Lung (tissue), 12 donors: ENCODE results near the gene STK33. TPM values are rescaled to one million over a fixed set of nuclear protein-coding genes. Genes with fewer than 3 reads are reported as not detected.

Source experiments
- ATAC-seq: fragments of 200-7000 bp; cut with Tn5 transposase; one replicate; pipeline ENCODE4 v1.9.1; 2020; ENCODE audit warnings: moderate number of reproducible peaks; ENCODE audit not compliant: insufficient read depth, low FRiP score
- DNase-seq, 3 donors: peaks; one replicate each; pipeline ENCODE4 v3.0.0-alpha.2; 2013 to 2017
- H3K27ac ChIP-seq, 2 donors: one replicate each; pipeline ENCODE4 v1.5.1; 2013; ENCODE audit warnings: mild to moderate bottlenecking in 2 of 2, moderate library complexity in 2 of 2, control low read depth in 1 of 2, inconsistent platforms in 1 of 2, low read depth in 1 of 2, low read length in 1 of 2
- H3K27me3 ChIP-seq, 3 donors: one replicate each; pipeline ENCODE4 v1.5.1; 2013; ENCODE audit warnings: low read length in 2 of 3; ENCODE audit not compliant: control insufficient read depth in 3 of 3, insufficient read depth in 3 of 3
- H3K36me3 ChIP-seq, 4 donors: one replicate each; pipeline ENCODE4 v1.5.1; 2013; ENCODE audit warnings: low read length in 4 of 4, mild to moderate bottlenecking in 1 of 4, moderate library complexity in 1 of 4; ENCODE audit not compliant: control insufficient read depth in 4 of 4, insufficient read depth in 4 of 4
- H3K4me1 ChIP-seq, 5 donors: one replicate each; pipeline ENCODE4 v1.5.1; 2013; ENCODE audit warnings: low read length in 5 of 5, mild to moderate bottlenecking in 2 of 5, moderate library complexity in 1 of 5; ENCODE audit not compliant: control insufficient read depth in 5 of 5, insufficient read depth in 5 of 5
- H3K4me3 ChIP-seq: one replicate; pipeline ENCODE4 v1.5.1; 2013; ENCODE audit warnings: mild to moderate bottlenecking, control low read depth, moderate library complexity
- H3K9ac ChIP-seq, 2 donors: one replicate each; pipeline ENCODE4 v1.5.1; 2013; ENCODE audit warnings: low read length in 2 of 2, control low read depth in 1 of 2; ENCODE audit not compliant: insufficient read depth in 1 of 2
- H3K9me3 ChIP-seq, 4 donors: one replicate each; pipeline ENCODE4 v1.5.1; 2013; ENCODE audit warnings: low read length in 3 of 4, mild to moderate bottlenecking in 1 of 4, moderate library complexity in 1 of 4; ENCODE audit not compliant: control insufficient read depth in 4 of 4, insufficient read depth in 3 of 4
- WGBS, 2 donors: extraction: QIAGEN DNeasy Blood & Tissue Kit; methylation state at CpG; one replicate each; pipeline ENCODE4 v1.1.7; 2013; 5-methylcytosine and 5-hydroxymethylcytosine counted together
- polyA plus RNA-seq, 2 donors: library from polyadenylated mRNA; stranded (reverse); fragments of 200-250 nt; gene quantifications; one replicate each; pipeline ENCODE4 v1.2.1, GENCODE V29; 2013
- total RNA-seq, 2 donors: library from RNA; depleted of rRNA in 1 of 2; stranded (reverse); fragments of >200 nt in 1 of 2; gene quantifications; one replicate each; pipeline ENCODE4 v1.2.1, GENCODE V29; 2014 to 2021
- TF ChIP-seq, protein P1 (sequence below): IDR thresholded peaks from 2 replicates; pipeline ENCODE4 v1.5.1; 2012; ENCODE audit warnings: mild to moderate bottlenecking; ENCODE audit errors: control extremely low read depth, extremely low read depth
- donor health status: control.
- donor health status: control.
- donor health status: Bipolar disorder and iron deficiency.
- donor health status: healthy.
- donor health status: DM: yes; HTN: yes; CAD: no.

Gene STK33
- total and polyA plus RNA-seq, 4 donors = 9.5 to 36.5 (median 20.4) TPM

- no peak for DNase-seq
- TF ChIP-seq, protein P1, sequence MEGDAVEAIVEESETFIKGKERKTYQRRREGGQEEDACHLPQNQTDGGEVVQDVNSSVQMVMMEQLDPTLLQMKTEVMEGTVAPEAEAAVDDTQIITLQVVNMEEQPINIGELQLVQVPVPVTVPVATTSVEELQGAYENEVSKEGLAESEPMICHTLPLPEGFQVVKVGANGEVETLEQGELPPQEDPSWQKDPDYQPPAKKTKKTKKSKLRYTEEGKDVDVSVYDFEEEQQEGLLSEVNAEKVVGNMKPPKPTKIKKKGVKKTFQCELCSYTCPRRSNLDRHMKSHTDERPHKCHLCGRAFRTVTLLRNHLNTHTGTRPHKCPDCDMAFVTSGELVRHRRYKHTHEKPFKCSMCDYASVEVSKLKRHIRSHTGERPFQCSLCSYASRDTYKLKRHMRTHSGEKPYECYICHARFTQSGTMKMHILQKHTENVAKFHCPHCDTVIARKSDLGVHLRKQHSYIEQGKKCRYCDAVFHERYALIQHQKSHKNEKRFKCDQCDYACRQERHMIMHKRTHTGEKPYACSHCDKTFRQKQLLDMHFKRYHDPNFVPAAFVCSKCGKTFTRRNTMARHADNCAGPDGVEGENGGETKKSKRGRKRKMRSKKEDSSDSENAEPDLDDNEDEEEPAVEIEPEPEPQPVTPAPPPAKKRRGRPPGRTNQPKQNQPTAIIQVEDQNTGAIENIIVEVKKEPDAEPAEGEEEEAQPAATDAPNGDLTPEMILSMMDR = no peak
- 76 to 85% methylated on average over 8 of the region's 8 CpGs for WGBS, 2 donors
These were observed 242.8 kb downstream of the STK33 start for GRCh38 chr11:8351223-8351622.

GRCh38 chr11:8347978-8348377, 246.1 kb downstream of the STK33 start:
- TF ChIP-seq, protein P1 = no peak
- Histone ChIP-seq H3K9ac (no peak overlapping the region), H3K4me3 (no peak overlapping the region), H3K27ac (no peak overlapping the region), H3K9me3 (no peaks in the 10 kb centered on the region), H3K27me3 (no peaks in the 10 kb centered on the region), H3K36me3 (no peaks in the 10 kb centered on the region), H3K4me1 (no peaks in the 10 kb centered on the region)
- WGBS, 2 donors = 94 to 97% methylated on average over 2 of the region's 2 CpGs
- ATAC-seq (no peak), DNase-seq (no peak)

More at GRCh38 chr11:8351223-8351622, 242.8 kb downstream of the STK33 start:
- Histone ChIP-seq H3K27me3 (no peaks in the 10 kb centered on the region), H3K36me3 (no peaks in the 10 kb centered on the region), H3K27ac (no peak overlapping the region), H3K9ac (no peak overlapping the region), H3K4me1 (peaks cover 0 to 20% (median 5%) of the 10 kb centered on the region in 5 donors), H3K9me3 (no peaks in the 10 kb centered on the region), H3K4me3 (no peak overlapping the region)
- ATAC-seq = no peak

GRCh38 chr11:8346157-8346755, 247.8 kb downstream of the STK33 start:
- Histone ChIP-seq H3K36me3 (no peaks in the 10 kb centered on the region), H3K4me3 (no peak overlapping the region), H3K27me3 (no peaks in the 10 kb centered on the region), H3K9ac (no peak overlapping the region), H3K4me1 (no peaks in the 10 kb centered on the region), H3K27ac (no peak overlapping the region), H3K9me3 (no peaks in the 10 kb centered on the region)
- DNase-seq (no peak), ATAC-seq (no peak)
- WGBS, 2 donors = 91 to 93% methylated on average over 16 of the region's 16 CpGs
- TF ChIP-seq, protein P1 = no peak

GRCh38 chr11:8345179-8345578, 248.8 kb downstream of the STK33 start:
- ATAC-seq = no peak
- 84 to 92% methylated on average over 11 of the region's 11 CpGs for WGBS, 2 donors

More at GRCh38 chr11:8345179-8345578, 248.8 kb downstream of the STK33 start:
- DNase-seq = no peak
- Histone ChIP-seq H3K9me3 (no peaks in the 10 kb centered on the region), H3K9ac (no peak overlapping the region), H3K27ac (no peak overlapping the region), H3K4me1 (no peaks in the 10 kb centered on the region), H3K36me3 (no peaks in the 10 kb centered on the region), H3K4me3 (no peak overlapping the region), H3K27me3 (no peaks in the 10 kb centered on the region)
- TF ChIP-seq, protein P1 = no peak
